Upper lobe of left lung (tissue), 4 donors: ENCODE data around the gene KIF7.

Source experiments
- EP300 ChIP-seq, 4 donors: sonication (generic); formaldehyde crosslinking; IDR thresholded peaks; one replicate each; pipeline ENCODE4 v1.5.1; 2017; ENCODE audit warnings: antibody characterized with exemption in 4 of 4, control low read depth in 2 of 4
- POLR2A ChIP-seq, 4 donors: fragments of 450-650 bp; IDR thresholded peaks; one replicate each; pipeline ENCODE4 v1.5.1; 2016 to 2017; ENCODE audit warnings: antibody characterized with exemption in 4 of 4, mild to moderate bottlenecking in 2 of 4
- POLR2AphosphoS5 ChIP-seq, 2 donors: sonication (generic); formaldehyde crosslinking; IDR thresholded peaks; one replicate each; pipeline ENCODE4 v1.5.1; 2017; ENCODE audit warnings: antibody characterized with exemption in 2 of 2
- TF ChIP-seq, protein P1 (sequence below), 6 experiments: fragments of 450-650 bp in 4 of 6; fragments of 200-600 bp in 2 of 6; sonication (generic) in 2 of 6; IDR thresholded peaks; one replicate each; pipeline ENCODE4 v1.5.1; 2016 to 2019; ENCODE audit warnings: antibody characterized with exemption in 6 of 6

DNA sequence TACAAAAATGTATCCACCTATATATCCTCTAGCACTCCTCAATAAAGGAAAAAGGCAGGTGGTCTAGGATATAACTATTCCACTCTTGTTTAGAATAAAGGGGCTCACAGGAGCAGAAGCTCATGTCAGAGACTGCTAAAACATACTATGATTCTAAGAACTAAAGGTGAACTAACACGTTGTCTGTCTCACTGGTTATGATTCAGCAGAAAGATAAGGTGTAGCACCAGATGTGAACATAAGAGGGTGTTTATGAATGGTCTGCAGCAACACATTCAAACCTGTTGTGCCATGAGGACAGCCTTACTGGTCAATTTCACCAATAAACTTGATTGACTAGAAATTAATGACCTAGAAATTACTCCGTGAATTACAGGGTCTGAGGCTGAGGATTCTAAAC is 30.7 kb upstream of the KIF7 start:
- TF ChIP-seq, protein P1, sequence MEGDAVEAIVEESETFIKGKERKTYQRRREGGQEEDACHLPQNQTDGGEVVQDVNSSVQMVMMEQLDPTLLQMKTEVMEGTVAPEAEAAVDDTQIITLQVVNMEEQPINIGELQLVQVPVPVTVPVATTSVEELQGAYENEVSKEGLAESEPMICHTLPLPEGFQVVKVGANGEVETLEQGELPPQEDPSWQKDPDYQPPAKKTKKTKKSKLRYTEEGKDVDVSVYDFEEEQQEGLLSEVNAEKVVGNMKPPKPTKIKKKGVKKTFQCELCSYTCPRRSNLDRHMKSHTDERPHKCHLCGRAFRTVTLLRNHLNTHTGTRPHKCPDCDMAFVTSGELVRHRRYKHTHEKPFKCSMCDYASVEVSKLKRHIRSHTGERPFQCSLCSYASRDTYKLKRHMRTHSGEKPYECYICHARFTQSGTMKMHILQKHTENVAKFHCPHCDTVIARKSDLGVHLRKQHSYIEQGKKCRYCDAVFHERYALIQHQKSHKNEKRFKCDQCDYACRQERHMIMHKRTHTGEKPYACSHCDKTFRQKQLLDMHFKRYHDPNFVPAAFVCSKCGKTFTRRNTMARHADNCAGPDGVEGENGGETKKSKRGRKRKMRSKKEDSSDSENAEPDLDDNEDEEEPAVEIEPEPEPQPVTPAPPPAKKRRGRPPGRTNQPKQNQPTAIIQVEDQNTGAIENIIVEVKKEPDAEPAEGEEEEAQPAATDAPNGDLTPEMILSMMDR (IDR thresholded peaks at IDR 0.05), result no peak
- TF ChIP-seq POLR2A (IDR thresholded peaks at IDR 0.05) (no peak), EP300 (IDR thresholded peaks at IDR 0.05) (no peak), POLR2AphosphoS5 (IDR thresholded peaks at IDR 0.05) (no peak)
